GM19043 (cell line): ENCODE results near the gene SLC25A29.
A peak's percentile ranks its signal among the peaks of the same experiment; 100 is the strongest.
"Not testable (repeated sequence)": the region's sequence is repeated elsewhere in the genome, so short reads cannot be mapped to it uniquely, and the experiment has no call there.

ENCODE experiments used
- ATAC-seq: cut with Tn5 transposase; IDR thresholded peaks from one replicate; pipeline ENCODE4 v1.9.1; 2021; ENCODE audit warnings: low read depth; ENCODE audit not compliant: unreplicated experiment

SLC25A29 gene

DNA sequence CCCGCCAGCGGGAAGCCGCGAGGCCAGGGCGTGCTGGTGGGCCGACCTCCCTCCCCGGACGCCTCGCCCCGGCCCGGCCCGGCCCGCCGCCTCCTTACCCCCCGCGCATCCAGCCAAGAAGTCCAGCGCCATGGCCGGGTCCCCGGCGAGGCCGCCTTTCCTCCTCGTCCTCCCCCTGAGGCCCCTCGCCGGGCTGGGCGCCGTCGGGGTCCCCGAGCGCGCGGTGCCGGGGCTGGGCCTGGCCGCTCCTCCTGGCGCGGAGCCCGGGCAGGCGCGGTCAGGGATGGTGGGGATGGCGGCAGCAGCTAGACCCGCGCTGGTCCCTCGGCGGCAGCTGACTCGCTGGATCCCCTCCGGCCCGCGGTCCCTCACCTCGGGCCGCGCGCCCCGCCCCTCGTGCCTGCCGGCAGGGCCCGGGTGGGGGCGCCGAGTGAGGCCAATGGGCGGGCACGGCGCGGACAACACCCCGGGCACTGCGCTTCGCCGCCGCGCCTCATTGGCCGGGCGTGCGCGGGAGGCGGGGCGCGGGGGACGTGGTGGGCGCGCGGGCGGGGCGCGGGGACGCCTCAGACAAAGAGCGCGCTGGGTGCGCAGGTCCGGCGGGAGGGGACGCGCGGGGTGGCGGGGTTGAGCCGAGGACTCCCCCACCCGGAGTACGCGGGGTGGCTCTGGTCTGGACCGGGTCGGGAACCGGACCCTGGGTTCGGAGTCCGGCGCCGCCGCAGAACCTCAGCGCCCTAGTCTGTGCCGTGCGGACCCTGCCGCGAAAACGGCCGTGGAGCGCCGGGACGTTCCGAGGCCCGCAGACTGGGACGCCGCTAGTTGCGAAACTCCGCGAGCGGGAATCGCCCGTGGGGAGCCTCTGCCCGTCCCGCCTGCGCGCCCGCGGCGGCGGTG, at the start of gene SLC25A29:
SLC25A29 (minus strand) TSS at position 344 of the 897 bp plus-strand sequence; CDS start at position 132, 212 bp downstream.
- ATAC-seq = peak; percentile 90

DNA sequence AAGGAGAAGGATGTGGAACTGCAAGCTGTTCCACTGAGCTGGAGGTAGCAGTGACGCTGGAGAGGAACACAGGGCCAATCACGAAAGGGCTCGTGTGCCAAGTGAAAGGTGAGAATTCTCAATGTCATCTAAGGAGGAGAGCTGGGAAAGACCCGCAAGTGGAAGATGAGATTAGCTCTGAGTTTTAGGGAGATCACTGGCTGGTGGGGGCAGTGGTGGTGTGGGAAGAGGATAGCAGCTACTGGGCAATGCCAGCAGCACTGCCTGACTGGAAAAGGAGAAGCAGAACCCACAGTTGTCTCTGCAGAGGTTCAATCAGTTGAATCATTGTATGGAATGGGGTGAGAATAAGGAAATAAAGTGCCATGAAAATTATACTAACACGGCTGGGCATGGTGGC, 44.7 kb upstream of the SLC25A29 start:
- ATAC-seq = no peak

GRCh38 chr14:100350276-100350926, 44.2 kb upstream of the SLC25A29 start:
- ATAC-seq = no peak

GRCh38 chr14:100348784-100349685, 42.8 kb upstream of the SLC25A29 start:
- ATAC-seq = no peak

DNA sequence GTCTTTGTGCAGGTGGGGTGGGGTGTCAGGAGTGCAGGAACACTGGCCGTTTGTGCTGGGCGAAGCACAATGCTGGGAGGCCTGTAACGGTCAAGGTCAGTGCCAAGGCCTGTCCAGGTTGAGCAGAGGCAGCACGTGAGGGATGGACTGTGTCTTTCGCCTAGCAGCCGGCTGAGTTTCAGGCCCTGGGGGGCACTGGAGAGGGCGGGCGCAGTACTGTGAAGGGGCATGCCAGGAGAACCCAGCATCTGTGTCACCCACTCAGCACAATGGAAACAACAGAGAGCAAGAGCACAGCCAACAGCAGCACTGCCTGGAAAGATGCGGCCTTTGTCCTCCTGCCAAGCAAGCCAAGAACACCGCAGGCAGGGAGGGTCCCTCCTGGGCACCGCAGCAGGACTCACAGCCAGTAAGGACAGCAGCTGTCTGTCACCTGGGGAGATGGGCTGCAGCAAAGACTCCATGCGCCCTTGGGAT, 42.0 kb upstream of the SLC25A29 start:
- no peak for ATAC-seq

DNA sequence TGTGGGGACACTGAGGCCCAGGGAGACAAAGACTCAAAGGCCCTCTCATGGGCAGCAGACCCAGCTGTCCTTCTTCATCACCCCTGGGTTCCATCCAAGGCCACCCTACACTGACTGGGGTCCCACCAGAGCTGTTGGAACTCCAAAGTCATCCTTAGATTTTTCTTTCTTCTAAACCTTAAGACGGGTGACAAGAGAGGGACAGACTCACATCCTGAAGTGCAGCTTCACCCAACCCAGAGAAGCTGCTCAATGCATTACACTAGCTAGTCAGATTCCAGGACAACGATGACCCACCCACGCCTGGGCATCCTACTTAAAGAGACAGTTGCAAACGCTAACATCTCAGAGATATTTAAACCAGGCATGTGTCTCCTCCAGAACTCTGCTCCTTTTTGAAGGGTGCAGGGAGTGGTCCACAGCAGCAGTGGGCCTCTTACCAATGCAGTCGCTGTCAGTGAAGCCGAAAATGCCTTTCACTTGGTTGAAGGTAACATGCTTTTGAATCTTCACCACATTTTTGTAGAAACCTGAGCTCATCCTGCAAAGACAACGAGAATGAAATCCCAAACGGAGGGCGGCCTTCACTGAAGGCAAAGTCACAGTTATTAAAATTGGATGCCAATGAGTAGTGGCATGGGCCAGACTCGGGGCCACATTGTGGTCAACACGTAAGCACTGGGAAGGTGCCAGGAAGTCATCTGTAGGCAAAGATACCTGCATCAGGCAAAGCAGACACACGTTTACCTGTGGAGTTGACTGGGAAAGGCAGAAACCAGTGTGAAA, 40.3 kb upstream of the SLC25A29 start:
- no peak for ATAC-seq

- ATAC-seq = no peak
Observed at GRCh38 chr14:100345711-100346110, 39.5 kb upstream of the SLC25A29 start.

- ATAC-seq = not testable (repeated sequence)
Observed at GRCh38 chr14:100344657-100345056, 38.4 kb upstream of the SLC25A29 start.

DNA sequence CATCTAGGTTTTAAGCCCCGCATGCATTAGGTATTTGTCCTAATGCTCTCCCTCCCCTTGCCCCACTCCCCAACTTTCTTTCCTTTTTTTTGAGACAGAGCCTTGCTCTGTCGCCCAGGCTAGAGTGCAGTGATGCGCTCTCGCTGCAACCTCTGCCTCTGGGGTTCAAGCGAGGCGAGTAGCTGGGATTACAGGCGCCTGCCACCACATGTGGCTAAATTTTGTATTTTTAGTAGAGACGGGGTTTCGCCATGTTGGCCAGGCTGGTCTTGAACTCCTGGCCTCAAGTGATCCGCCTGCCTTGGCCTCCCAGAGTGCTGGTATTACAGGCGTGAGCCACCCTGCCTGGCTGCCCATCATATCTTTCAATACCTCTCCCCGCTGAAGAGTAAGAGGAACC, 36.6 kb upstream of the SLC25A29 start:
- not testable (repeated sequence) for ATAC-seq

DNA sequence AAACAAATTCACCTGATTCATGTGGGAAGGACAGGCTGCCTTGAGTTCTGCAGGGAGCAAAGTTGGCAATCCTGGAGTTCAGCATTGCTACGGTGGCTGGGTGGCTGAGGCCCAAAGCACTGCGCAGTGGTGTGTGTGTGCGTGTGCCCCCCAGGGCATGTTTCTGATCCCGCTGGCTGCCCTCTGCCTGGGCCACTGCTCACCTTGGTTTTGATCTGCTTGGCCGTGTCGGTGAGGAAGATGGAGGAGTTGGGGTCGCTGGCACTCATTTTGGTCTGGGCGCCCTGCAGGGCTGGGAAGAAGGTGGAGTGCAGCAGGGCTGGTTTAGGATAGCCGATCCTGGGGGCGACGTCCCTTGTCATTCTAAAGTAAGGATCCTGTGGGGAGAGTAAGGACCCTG, 36.0 kb upstream of the SLC25A29 start:
- ATAC-seq = no peak

- no peak for ATAC-seq
Observed at GRCh38 chr14:100341301-100342031, 35.2 kb upstream of the SLC25A29 start.

DNA sequence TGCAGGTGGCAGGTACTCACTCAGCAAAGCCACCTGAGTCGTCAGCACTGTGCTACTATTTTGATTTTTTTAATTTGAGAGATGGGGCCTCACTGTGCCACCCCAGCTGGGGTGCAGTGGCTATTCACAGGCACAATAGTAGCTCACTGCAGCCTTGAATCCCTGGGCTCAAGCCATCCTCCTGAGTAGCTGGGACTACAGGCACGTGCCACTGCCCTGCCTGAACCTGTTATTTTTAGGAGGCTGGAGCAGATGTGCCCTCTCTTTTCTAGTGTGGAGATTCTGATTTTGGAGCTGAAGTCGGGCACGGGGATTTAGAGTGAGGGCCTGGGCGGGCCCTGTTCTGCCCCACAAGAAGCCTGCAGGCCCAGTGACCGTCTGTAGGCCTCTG, 34.2 kb upstream of the SLC25A29 start:
- no peak for ATAC-seq

DNA sequence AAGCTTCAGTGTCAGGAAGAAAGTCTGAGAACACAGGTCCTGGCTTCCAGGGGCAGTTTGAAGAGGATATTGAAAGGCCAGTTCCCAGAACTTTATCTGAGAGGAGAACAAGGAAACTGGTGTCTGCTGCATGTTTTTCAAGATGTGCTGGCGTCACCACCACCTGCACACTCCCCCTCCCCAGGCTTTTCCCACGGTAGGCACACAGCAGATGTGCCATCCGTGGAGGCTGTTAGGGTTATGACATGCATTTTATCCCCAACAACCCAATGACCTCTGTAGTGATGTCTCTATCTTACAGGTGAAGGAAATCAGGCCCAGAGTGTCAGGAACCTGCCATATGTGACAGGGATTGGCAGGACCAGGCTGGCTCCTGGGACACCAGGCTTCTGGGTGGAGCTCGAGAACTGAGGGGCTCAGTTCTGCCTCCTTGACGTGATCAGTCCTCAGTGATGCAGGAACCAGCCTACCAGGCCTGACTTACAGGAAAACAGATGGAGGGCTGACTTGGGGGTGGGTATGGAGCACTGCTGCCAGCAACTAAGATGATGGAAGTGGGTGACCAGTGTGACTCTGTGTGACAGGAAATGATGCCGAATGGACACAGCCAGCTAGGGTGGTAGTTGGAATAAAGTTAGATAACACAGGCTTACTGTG, 33.6 kb upstream of the SLC25A29 start:
- ATAC-seq = no peak

DNA sequence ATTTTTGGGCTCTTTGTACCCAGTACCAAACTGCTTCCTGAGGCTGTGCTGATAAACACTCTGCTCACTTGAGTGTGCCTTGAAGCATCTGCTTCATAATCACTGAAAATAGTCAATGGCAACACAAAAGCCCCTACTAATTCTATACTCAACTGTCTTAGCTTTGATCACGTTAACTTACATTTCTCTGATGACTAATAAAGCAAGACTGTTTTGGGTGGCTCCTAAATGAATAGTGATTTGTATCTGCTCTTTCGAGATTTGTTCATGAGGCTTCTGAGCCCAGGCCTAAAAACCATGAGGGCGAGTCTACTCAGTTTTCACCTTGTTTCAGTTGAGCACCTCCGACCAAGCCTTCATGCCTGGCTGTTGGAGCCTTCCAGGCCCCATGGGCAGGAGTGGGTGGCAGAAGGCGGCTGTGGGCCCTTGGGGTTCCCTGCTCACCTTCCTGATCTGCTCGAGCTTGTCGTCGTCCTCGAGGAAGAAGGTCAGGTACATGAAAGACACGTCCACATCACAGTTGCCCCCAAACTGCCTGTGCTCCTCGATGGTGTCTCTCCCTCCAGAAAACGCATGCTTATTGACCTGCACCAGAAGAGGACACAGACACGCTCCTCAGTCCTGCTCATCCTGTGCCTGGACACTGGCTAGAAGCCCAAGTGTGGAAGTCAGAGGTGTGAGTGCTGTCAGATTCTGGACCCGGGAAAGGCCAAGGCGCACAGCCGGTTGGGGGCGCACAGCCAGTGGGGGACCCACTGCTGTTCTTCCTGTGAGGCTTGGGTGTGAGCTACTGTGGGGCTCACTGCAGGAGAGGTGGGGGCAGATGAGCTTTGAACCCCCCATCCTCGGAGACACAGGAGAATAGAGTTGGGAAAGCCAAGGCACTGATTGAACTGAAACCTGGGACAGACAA, 30.6 kb upstream of the SLC25A29 start:
- ATAC-seq = no peak

DNA sequence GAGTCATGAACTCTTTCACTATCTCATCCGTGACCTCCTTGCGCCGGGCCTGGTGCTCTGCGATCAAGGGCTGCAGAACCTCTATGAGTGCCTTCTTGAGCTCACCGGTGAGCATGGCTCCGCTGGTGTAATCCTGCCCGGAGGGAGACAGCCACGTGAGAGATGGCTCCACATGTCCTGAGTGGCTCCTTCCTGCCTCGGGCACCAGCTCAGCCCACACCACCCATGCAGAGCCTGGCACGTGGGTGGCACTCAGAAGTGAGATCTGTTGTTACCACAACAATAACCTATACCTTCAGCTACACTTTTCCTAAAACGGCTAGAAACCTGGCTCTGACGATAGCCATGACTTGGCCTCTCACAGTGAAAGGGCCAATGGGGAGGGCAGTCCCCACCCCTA, 28.7 kb upstream of the SLC25A29 start:
- ATAC-seq = no peak

GRCh38 chr14:100333827-100334226, 27.6 kb upstream of the SLC25A29 start:
- no peak for ATAC-seq

DNA sequence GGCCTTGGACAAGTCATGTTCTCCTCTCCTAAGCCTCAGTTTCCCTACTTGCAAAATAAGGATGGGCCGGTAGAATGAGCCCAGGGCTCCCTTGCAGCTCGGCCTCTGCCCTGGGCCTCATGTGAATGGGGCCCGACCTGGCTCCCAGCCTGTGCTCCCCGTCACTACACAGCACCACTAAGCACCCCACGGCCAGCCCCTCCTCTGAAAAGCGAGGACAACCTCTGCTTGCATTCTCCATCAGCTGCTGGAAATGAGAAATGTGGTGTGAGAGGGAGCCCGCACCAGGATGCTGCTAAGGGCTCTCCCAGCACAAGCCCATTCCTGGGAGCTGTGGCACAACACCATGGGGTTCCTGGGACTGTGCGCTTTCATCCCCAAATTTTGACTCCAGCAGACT, 27.1 kb upstream of the SLC25A29 start:
- ATAC-seq = no peak

DNA sequence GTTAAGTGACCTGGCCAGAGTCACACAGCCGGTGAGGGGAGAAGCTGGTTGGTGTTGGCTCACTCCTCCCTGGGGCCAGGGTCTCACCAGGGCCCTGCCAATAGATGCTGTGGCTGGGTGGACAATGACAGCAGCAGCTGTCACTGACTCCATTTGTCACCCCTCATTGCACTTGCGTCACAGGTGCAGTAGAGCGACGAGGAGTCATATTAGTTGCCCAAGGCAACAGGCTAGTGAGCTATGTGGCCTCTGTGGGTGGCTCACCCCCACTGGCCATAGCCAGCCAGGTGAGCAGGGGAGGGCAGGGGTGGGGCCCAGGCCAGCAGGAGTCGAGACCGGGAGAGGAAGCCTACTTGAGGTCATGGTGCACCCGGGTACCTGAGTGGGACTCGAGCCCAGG, 26.6 kb upstream of the SLC25A29 start:
- ATAC-seq = peak; percentile 48
